ENCODE data around the gene SYNE1.

SYNE1 gene

GRCh38 chr6:152135755-152136448 is 501.3 kb downstream of the SYNE1 start:
- DNase-seq (ENCODE audit: low read depth), result no peak

- DNase-seq (ENCODE audit: low read depth), result no peak
Measured at GRCh38 chr6:152130441-152130840, 506.7 kb downstream of the SYNE1 start.

DNA sequence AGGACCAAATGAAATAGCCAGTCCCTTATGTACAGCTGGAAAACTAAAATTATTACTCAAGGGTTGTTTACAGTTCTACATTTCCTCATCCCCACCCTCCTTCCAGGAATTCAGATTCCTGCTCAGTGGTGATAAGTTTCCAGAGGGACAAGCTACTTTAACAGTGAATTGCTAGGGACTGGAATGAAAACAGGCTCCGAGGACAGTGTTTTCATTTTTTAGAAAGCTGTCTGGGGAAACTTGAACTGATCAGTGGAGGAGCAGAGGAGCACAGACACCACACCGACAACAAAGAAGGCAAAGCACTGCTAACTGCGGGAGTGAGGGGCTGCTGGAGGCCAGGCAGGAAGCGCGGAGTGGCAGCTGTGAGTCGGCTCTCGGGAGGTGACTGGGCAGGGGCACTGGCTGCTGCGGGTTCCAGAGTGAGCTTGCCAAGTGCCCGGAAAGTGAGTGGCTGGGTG is 507.4 kb downstream of the SYNE1 start:
- peak; percentile 33 for DNase-seq (ENCODE audit: low read depth)

GRCh38 chr6:152127432-152128165 is 509.6 kb downstream of the SYNE1 start:
- DNase-seq (ENCODE audit: low read depth), result no peak

DNA sequence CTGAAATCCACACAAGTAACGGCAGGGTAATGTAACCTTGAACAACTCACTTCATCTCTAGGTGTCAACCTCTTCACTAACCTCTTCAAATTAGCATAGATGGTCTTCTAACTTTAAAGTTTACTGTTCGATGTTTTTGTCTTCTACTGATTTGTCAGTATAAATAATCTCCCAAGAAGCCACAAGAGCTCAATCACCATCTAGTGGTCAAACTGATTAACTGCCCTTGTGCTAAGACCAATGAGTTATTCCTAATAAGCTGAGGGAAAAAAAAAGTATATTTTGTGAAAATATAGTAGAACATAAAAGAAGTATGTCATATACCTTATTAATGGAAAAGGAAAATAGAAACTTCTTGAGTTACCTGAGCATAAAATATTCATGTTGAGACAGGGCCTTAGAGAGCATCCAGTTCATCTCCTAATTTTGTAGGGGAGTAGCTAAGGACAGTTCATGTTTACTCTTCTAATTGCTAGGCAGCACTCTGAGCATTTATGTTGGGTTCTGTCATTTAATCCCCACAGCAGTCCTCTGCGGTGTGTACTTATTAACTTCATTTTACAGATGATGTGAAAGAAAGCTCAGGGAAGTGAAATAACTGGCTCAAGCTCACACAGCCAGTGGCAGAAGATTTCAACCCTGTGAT is 512.6 kb downstream of the SYNE1 start:
- peak; percentile 13 for DNase-seq (ENCODE audit: low read depth)

DNA sequence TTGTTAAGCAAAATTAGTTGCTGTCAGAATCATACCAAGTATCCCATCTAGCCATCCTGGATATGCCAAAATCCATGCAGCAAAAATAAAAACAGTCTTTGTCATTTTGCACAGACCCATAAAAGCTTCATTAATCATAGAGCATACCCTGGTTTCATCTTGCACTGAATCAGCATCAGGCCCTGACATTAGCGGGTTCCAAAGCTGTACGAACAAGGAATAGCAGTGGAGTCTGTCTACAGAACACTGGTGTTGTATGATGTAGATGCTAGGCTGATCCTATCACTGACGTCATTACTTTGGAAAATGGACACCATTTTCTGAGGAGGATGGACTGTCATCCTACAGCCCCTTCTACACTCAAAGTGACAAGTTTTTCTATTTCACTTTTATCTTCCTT is 514.1 kb downstream of the SYNE1 start:
- DNase-seq (ENCODE audit: low read depth), result no peak

DNA sequence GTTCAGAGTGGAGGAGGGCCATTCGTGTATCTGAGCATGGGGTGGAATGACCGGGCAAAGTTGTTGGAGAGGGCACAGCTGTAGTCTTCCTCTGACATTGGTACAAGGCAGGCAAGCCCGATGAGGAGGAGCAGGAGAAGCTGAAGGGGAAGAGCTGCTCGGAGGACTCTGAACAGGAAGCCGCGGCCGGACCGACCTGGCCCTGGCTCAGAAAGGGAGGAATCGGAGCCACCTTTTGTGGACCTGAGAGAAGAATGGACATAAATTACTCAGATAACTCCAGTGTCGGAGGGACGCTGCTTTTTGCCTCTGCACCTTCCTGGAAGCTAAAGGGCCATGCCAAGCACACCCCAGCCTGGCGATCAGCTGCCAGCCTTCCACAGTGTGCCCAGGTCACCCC is 514.7 kb downstream of the SYNE1 start:
- DNase-seq (ENCODE audit: low read depth), result no peak

GRCh38 chr6:152121910-152122309 is 515.3 kb downstream of the SYNE1 start:
- no peak for DNase-seq (ENCODE audit: low read depth)

GRCh38 chr6:152119831-152120230 is 517.3 kb downstream of the SYNE1 start:
- no peak for DNase-seq (ENCODE audit: low read depth)

GRCh38 chr6:152118678-152119077 is 518.5 kb downstream of the SYNE1 start:
- no peak for DNase-seq (ENCODE audit: low read depth)

- no peak for DNase-seq (ENCODE audit: low read depth)
Measured at GRCh38 chr6:152118224-152118623, 518.9 kb downstream of the SYNE1 start.

GRCh38 chr6:152117156-152118133 is 519.7 kb downstream of the SYNE1 start:
- no peak for DNase-seq (ENCODE audit: low read depth)

GRCh38 chr6:152112491-152113261 is 524.5 kb downstream of the SYNE1 start:
- DNase-seq (ENCODE audit: low read depth), result no peak

- DNase-seq (ENCODE audit: low read depth), result peak; percentile 44
Measured at GRCh38 chr6:152110886-152111820, 526.0 kb downstream of the SYNE1 start.

- DNase-seq (ENCODE audit: low read depth), result no peak
Measured at GRCh38 chr6:152107973-152108372, 529.2 kb downstream of the SYNE1 start.

- DNase-seq (ENCODE audit: low read depth), result no peak
Measured at GRCh38 chr6:152100183-152100618, 537.0 kb downstream of the SYNE1 start.

GRCh38 chr6:152099446-152100182 is 537.5 kb downstream of the SYNE1 start:
- DNase-seq (ENCODE audit: low read depth), result no peak

DNA sequence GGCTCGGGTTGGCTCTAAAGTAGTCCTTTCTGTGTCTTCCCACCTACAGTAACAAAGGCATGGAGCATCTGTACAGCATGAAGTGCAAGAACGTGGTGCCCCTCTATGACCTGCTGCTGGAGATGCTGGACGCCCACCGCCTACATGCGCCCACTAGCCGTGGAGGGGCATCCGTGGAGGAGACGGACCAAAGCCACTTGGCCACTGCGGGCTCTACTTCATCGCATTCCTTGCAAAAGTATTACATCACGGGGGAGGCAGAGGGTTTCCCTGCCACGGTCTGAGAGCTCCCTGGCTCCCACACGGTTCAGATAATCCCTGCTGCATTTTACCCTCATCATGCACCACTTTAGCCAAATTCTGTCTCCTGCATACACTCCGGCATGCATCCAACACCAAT is 538.5 kb downstream of the SYNE1 start:
- DNase-seq (ENCODE audit: low read depth), result no peak

DNA sequence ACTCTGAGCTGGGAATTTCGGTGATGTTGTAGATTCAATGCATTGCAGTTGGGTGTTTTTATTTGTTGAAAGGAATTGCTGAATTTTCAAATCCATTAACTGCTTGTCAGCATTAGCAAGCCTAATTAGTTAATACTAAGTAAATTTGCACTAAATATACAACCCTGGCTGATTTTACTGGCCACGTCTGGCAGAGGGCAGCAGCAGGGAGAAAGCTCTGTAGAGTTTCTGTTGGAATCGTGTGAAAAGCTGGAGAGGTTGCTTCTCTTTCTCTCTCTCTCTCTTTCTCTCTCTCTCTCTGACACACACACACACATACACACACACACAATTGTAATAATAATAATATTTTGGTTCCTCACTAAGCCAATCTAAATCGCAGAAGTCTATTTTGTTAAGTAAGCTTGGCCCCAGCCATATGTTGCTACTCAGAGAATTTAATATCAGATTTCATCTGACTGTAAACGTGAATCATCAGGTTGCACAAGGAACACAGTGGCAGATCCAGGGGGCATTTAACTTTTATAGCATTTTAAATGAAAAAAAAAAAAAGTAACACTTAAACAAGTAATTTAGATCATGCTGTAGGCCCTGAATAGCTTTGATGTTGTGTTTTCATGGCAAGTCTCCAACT is 540.2 kb downstream of the SYNE1 start:
- DNase-seq (ENCODE audit: low read depth), result peak; percentile 31
